Right hindlimb (tissue), 1 donor: ENCODE measurements around the gene AP3B1.

Experiments used
- DNase-seq: peaks from one replicate; pipeline ENCODE4 v3.0.0-alpha.2; 2018

AP3B1 gene

GRCh38 chr5:78289911-78290310 is 4.6 kb downstream of the AP3B1 start:
- no peak for DNase-seq

- no peak for DNase-seq
Measured at GRCh38 chr5:78288246-78288645, 6.3 kb downstream of the AP3B1 start.

- no peak for DNase-seq
Measured at GRCh38 chr5:78287833-78288232, 6.7 kb downstream of the AP3B1 start.

- DNase-seq, result no peak
Measured at GRCh38 chr5:78287169-78287568, 7.3 kb downstream of the AP3B1 start.

GRCh38 chr5:78286290-78286689 is 8.2 kb downstream of the AP3B1 start:
- no peak for DNase-seq

GRCh38 chr5:78283802-78284201 is 10.7 kb downstream of the AP3B1 start:
- DNase-seq, result no peak

GRCh38 chr5:78283105-78283504 is 11.4 kb downstream of the AP3B1 start:
- no peak for DNase-seq

GRCh38 chr5:78280261-78280660 is 14.2 kb downstream of the AP3B1 start:
- DNase-seq, result no peak

GRCh38 chr5:78279194-78279593 is 15.3 kb downstream of the AP3B1 start:
- DNase-seq, result no peak

- no peak for DNase-seq
Measured at GRCh38 chr5:78277715-78278114, 16.8 kb downstream of the AP3B1 start.

- DNase-seq, result no peak
Measured at GRCh38 chr5:78275998-78276543, 18.4 kb downstream of the AP3B1 start.

GRCh38 chr5:78274540-78275197 is 19.8 kb downstream of the AP3B1 start:
- no peak for DNase-seq

GRCh38 chr5:78273436-78273835 is 21.1 kb downstream of the AP3B1 start:
- DNase-seq, result no peak

GRCh38 chr5:78271766-78272165 is 22.7 kb downstream of the AP3B1 start:
- no peak for DNase-seq

- DNase-seq, result no peak
Measured at GRCh38 chr5:78269088-78269703, 25.3 kb downstream of the AP3B1 start.

- no peak for DNase-seq
Measured at GRCh38 chr5:78268356-78268755, 26.1 kb downstream of the AP3B1 start.

GRCh38 chr5:78265163-78265562 is 29.3 kb downstream of the AP3B1 start:
- DNase-seq, result no peak

GRCh38 chr5:78264600-78264999 is 29.9 kb downstream of the AP3B1 start:
- DNase-seq, result no peak

GRCh38 chr5:78260771-78261170 is 33.7 kb downstream of the AP3B1 start:
- DNase-seq, result no peak

- no peak for DNase-seq
Measured at GRCh38 chr5:78253201-78253600, 41.3 kb downstream of the AP3B1 start.

GRCh38 chr5:78252715-78253114 is 41.8 kb downstream of the AP3B1 start:
- no peak for DNase-seq

GRCh38 chr5:78251663-78252284 is 42.7 kb downstream of the AP3B1 start:
- DNase-seq, result no peak

- no peak for DNase-seq
Measured at GRCh38 chr5:78245136-78245535, 49.4 kb downstream of the AP3B1 start.

- DNase-seq, result no peak
Measured at GRCh38 chr5:78243639-78244038, 50.9 kb downstream of the AP3B1 start.
